NCI-H446 (cell line): Measurements from ENCODE around the gene OPRL1.

Source experiments
- DNase-seq, 2 experiments: peaks; one replicate each; lab custom pipeline; 2025; lab: John Stamatoyannopoulos, UW

The OPRL1 gene

GRCh38 chr20:64042054-64042781 is 37.7 kb upstream of the OPRL1 start:
- no peak for DNase-seq

- no peak for DNase-seq
Observed at GRCh38 chr20:64043768-64044167, 36.1 kb upstream of the OPRL1 start.

GRCh38 chr20:64044484-64045247 is 35.2 kb upstream of the OPRL1 start:
- peak; percentile 59 to 85 for DNase-seq

GRCh38 chr20:64045346-64046011 is 34.4 kb upstream of the OPRL1 start:
- DNase-seq, result no peak

GRCh38 chr20:64047046-64047389 is 32.9 kb upstream of the OPRL1 start:
- DNase-seq, result no peak

GRCh38 chr20:64047968-64048401 is 31.9 kb upstream of the OPRL1 start:
- no peak for DNase-seq

- DNase-seq, result no peak
Observed at GRCh38 chr20:64048402-64049044, 31.4 kb upstream of the OPRL1 start.

- DNase-seq, result peak in 1 of 2 experiments; percentile 51
Observed at GRCh38 chr20:64049060-64049877, 30.6 kb upstream of the OPRL1 start, which contains the start of gene SOX18. TSS of gene SOX18 (minus strand) at chr20:64049639. CDS start at chr20:64049516, 123 bp downstream.

GRCh38 chr20:64049878-64050260 is 30.0 kb upstream of the OPRL1 start:
- DNase-seq, result no peak

- DNase-seq, result no peak
Observed at GRCh38 chr20:64050261-64051032, 29.4 kb upstream of the OPRL1 start.

- no peak for DNase-seq
Observed at GRCh38 chr20:64051033-64051452, 28.8 kb upstream of the OPRL1 start.

GRCh38 chr20:64051561-64052325 is 28.1 kb upstream of the OPRL1 start:
- DNase-seq, result no peak

GRCh38 chr20:64052326-64052722 is 27.6 kb upstream of the OPRL1 start:
- DNase-seq, result no peak

- no peak for DNase-seq
Observed at GRCh38 chr20:64052987-64053840, 26.7 kb upstream of the OPRL1 start.

GRCh38 chr20:64053841-64054661 is 25.8 kb upstream of the OPRL1 start:
- peak; percentile 42 to 73 for DNase-seq

- peak in 1 of 2 experiments; percentile 84 for DNase-seq
Observed at GRCh38 chr20:64055396-64055892, 24.4 kb upstream of the OPRL1 start.

GRCh38 chr20:64055893-64056638 is 23.8 kb upstream of the OPRL1 start:
- DNase-seq, result peak in 1 of 2 experiments; percentile 84
